T-helper 22 cell (primary cell): ENCODE measurements around the gene ISY1.

Experiments used
- DNase-seq: peaks from one replicate; pipeline ENCODE4 v3.0.0-alpha.2; 2020; ENCODE audit warnings: low read depth

The ISY1 gene

DNA sequence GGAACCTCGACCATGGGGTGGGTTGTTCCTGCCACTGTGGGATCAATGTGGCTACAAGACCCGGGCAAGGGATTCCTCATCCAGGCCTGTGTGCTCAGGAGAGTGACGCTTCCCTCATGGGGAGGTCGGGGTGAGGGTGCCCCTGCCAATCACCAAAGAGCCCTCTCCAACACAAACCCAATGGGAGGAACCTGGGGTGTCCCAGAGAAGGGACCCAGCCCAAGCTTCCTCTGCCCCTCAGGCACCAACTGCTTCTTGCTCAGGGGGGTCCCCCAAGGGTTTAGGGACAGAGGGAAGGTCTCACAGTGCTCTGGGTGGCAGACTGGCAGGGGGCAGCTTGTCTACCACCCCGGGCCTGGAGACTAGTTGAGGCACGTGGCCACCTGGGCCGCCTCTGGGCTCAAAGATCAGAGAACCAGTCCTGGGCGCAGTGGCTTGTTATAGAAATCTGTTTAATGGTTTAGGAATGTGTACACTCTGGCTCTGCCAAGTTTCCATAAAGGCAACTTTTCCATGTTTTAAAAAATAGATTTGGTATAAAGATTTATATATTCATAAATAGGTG is 73.6 kb downstream of the ISY1 start:
- no peak for DNase-seq

DNA sequence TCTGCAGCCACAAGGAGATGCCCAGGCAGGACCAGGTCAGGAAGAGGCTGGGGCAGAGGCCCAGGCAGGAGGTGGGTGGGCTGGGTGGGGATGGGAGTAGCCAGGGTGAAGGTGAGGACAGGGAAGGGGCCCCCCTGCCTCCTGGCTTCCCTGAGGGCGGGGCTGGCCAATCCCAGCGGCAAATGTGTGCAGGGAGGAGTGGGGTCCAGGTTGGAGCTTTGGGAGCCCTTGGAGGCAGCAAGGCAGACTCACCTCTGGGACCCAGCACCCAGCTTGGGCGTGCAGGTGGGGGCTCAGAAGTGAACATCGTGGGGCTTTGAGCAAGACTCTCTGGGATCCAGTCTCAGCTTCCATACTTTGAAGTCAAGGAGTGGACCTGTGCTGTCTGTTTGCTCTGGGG is 75.0 kb downstream of the ISY1 start:
- DNase-seq: no peak

DNA sequence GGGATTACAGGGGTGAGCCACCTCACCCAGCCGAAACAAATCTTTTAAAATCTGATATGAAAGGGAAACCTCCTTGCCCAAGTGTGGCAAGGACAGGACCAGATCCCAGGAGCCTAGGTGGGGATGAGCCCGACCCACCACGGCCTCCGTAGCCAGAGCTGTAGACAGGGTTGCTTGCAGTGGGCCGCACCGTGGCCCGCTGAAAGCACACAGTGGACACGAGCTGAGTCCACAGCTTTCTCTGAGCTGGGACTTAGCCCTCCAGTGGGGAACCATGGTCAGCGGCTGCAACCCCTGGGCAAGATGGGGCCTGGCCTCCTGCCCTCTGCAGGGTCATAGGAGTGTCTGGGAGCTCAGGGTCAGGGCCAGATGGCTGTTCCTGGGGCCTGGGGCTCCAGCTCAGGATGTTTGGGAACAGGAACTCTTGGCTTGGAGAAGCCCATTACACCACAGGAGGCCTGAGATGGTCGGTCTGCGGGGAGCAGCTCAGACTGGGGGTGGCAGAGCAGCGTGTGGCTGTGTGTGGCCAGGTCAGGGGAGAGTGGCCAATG is 75.6 kb downstream of the ISY1 start:
- DNase-seq: no peak

DNA sequence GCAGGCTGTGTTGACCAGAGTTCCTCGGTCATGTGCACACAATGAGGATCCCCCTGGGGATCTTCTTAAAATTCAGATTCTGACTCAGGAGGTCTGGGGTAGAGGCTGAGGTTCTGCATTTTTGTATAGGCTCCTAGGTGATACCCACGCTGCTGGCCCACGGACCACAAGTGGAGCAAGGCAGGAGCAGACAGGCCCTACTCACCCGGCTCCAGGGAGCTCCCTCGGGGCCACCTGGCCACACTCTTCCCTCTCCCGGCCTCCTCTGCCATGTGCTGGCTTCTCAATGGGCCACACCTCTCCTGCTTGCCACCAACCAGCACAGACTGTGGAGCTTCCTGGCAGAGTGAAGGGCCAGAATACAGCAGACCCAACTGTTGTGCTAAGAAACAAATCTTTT is 76.4 kb downstream of the ISY1 start:
- DNase-seq: no peak

DNA sequence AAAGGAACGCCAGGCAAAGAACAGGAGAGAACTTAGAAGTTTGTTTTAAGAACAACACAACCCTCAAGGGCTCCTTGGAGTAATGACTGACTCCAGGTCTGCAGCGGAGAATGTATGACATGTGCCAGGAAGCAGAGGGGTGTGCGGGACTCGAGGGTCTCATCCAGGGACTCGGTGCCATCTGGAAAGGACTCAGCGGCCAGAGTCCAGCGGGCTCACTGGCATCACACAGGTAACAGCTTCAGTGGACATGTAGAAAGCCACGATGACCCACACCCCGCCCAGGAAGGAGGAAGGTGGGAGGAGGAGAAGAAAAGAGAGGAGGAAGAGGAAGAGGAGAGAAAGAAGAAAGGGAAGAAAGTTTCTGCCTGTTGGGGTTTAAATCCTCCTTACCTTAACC is 78.8 kb downstream of the ISY1 start:
- DNase-seq: no peak

DNA sequence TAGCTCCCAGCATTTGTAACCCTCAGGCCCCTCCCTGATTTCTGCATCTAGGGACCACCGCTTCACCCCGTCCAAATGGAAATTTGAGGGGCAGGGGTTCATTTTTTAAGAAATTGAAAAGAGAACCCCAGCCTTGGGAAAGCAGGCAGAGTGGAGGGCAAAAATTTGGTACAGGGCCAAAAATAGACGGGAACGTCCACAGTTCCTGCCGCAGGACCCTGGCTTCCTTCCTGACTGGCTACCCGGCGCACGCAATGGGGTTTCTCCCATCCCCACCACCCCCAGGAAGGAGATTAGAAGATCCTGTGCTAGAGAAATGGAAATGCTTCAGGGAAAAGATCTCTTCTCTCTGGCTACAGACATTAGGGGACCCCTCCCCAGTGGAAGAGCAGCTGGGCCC is 79.4 kb downstream of the ISY1 start:
- DNase-seq: no peak

DNA sequence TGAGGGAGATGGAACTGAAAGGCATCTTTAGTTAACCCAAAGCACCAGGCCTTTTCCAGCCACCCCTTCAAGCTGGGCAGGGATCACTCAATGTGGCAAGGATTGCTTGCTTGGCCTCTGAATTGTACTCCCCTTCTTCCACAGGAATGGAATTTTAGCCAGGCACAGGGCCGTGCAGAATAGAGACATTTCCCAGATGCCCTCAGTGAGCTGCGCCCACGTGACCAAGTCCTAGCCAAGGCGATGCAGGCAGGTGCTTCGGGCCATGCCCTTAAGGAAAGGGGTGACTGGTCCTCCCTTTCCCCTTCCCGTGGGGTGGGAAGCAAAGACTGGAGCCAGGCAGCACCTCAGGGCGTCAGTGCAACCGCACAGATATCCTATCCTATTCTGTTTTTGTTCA is 82.4 kb downstream of the ISY1 start:
- DNase-seq: no peak
